GM21390 (cell line): Measurements from ENCODE around the gene WWC2.

ENCODE experiments used
- ATAC-seq: cut with Tn5 transposase; IDR thresholded peaks from one replicate; pipeline ENCODE4 v1.9.1; 2021; ENCODE audit not compliant: unreplicated experiment

The WWC2 gene

DNA sequence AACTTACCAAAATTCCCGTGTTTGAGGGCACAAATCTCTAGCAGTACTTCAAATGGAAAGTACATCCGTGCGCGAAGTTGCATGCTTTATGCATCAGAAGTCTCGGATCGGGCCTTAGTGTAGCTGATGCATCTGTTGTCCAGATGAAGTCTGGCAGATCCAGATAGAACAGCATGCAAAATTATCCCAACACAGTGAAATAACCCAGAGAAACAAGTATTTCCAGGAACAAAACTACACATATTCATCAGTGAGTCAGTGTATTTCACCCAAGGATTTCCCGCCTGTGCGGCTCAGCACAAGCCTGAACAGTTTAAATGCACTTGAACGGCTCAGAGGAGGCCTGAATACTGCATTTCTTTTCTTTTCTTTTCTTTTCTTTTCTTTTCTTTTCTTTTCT lies 250.6 kb downstream of the WWC2 start:
- no peak for ATAC-seq

DNA sequence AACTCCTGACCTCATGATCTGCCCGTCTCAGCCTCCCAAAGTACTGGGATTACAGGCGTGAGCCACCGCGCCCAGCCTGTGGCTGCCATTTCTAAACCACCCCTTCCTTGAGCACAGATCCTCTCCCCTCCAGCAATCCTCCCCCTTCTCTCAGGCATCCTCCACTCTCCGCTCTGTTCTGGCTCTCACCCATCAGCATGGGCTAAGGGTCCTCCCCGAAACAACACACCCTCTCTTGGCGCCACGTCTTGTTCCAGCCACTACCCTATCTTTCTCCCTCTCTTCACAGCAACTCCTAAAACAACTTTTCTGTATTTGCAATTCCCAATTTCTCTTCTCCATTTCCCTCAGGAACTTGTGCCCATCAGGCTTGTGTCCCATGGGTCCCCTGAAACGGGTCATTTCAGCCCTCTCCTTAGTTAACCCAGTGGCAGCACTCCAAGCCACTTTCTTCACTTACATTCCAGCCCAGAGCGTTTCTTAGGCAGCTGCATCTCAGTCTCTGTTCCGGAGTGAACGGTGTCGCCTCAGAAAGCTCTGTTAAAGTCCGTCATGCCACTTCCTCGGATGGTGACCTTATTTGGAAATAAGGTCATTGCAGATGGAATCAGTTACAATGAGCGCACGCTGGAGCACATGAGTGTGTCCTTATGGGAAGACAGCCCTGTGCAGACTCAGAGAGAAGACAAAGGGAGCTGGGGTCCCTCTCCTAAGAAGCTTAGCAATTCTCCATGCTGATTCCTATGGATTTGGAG lies 251.4 kb downstream of the WWC2 start:
- no peak for ATAC-seq

DNA sequence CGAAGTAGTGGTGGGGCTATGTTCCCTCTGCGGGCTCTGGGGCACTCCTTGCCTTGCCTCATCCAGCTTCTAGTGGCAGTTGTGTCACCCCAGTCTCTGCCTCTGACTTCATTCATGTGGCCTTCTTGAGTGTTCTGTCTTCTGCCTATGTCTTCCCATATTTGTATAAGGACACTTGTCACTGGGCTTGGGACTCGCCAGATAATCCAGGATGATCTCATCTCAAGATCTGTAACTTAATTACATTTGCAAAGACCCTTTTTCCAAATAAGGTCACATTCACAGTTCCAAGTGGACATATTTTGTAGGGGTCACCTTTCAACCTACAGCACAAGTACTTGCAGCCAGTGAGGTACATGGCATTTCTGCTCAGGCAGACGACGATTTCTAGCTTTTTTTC lies 253.5 kb downstream of the WWC2 start:
- no peak for ATAC-seq

DNA sequence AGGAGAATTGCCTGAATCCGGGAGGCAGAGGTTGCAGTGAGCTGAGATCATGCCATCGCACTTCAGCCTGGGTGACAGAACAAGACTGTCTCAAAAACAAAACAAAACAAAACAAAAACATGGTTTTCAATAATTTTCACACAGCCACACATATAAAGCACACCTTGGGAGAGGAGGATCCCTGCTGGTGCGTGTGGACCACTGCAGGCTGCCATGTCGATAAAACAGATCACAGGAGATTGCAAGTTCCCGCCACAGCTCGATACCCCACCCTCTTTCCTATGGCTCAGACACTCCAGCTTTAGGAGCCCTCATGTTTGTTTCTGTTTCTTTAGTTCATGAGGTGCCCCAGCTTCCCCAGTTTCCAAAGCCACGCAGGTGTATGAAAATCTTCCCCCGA lies 254.5 kb downstream of the WWC2 start:
- ATAC-seq, result no peak

DNA sequence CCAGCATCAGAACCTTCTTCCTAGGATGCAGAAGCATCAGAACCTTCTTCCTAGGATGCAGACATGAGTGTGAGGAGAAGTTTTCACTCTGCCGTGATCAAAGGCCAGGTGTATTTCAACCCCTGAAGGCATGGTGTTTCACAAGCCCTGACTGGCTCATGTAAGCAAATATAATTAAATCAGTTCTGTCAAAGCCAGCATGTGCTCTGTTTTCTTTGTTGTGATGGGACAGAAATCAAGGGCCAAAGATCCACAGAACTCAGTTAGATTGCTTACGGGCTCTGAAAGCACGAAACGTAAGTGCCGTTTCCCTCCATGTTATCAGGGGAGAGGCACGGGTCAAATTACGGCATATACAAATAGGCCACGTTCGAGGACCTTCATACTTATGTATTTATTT lies 255.2 kb downstream of the WWC2 start:
- no peak for ATAC-seq

DNA sequence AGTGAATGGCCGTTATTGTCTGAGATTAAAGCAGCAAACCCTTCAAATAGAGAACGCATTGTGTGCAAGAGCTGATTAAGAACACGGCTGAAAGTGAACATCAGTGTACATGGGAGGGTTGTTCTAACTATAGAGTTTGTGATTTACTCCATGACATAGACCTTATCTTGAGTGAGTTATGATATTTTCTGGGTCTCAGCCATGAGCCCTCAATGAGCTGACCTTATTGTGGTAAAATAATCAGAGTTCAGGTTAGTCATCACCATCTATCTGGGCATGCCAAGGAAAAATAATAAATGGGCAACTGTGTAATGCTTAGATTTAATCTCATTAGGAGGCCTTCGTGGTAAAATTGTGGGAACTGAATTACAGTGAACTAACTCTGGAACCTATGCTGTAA lies 256.3 kb downstream of the WWC2 start:
- no peak for ATAC-seq

DNA sequence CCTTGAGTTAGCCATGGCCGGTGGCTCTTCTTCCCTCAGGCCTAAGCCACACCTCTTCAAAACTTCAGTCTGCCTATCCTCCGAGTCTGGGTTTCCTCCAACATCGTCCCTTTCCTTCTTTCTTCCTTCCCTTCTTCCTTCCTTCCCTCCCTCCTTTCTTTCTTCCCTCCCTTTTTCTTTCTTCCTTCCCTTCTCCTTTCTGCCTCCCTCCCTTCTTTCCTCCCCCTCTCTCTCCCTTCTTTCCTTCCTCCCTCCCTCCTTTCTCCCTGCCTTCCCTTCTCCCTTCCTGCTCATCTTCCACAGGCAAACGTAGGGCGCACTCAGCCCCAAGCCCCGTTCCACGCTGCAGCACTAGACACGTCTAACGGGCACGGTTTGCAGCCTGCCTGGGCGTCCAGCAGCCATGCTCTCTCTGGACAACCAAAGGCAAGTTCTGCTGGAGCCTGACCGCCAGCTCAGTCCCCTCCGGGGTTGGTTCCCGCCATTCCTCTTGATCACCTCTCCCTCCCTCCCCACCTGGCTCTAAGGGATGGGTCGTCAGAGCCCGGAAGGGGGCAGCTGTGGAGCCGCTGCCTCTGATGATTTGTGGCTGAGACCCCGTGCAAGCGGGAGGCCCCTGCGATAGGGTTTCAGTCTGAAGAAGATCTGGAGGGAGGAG lies 257.2 kb downstream of the WWC2 start:
- ATAC-seq, result no peak

DNA sequence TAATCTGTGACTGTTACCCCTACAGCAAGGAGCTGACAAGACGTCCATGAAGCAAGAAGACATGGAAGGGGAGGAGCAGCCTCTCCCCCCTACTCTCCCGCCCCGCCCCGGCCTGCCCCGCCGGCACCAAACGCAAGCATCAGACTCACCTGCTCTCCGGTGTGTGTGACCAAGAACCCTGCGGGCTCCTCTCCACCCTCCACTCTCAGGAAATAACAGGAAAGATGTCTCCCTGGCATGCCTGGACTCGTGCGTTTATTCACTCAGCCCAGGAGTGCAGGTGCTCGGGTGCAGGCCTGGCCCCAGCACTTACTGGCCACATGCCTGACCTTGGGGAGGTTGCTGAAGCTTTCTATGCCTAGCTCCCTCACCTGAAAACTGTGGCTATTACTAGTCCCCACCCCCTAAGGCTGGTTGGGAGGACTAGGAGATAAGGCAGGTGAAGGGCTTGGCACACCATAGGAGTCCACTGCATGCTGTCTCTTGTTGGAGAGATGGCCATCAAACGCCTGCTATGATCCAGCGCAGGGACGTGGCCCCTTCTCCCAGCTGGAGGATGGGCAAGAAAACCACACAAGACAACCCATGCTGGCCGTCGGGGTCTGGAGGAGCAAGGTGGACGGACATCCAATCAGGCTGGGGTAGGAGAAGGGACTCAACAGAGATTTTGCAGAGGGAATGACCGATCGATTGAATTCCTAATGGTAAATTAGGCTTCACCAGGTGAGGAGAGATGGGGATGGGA lies 258.0 kb downstream of the WWC2 start:
- ATAC-seq, result no peak

DNA sequence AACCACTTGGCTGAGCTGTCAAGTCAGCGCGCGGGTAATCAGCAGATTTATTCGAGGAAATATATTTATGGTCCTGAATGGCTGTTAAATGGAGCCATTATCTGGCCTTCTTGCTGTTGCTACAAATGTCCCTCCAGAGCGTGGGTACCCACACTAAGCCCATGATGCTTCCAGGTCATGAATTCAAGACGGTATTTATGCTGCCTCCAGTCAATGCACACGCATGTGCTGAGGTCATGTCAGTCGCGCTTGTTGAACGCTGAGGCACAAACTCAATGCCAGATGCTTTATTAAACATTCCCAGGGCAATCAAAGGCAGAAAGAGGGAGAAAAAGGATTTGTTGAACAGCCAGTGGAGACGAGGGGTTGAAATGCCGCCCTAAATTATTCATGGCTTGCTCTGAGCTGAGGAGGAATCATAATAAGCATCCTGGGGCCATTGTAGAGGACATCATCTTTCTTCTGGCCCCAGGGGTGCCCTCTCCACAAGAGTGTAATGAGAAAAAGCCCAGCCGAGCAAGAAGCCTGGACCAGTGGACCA lies 259.2 kb downstream of the WWC2 start:
- no peak for ATAC-seq

DNA sequence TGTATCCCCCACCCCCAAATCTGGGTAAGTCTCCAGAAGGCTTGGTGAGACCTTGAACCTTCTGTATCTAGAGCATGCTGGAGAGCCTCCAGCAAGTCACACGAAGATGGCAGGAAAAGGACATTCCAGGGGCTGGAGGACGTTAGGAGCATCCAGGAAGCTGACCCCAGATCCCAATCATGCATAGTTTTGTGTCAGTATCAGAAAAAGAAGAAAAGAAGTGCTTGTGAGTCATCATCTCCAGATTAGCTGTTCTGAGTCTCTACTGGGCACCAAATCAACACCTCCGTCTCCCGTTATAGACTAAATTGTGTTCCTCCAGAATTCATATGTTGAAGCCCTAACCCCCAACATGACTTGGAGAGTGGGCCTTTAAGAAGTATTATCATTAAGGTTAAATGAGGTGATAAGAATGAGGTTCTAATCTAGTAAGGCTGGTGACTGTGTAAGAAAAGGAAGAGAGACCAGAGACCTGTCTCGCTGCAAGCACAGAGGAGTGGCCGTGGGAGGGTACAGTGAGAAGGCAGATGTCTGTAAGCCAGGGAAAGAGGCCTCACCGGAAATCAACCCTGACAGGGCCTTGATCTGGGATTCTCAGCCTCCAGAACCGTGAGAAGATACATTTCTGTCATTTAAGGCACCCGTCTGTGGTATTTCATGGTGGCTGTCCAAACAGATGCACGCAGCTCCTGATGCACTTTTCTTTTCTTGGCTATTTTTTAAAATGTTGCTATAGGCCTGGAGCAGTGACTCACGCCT lies 261.3 kb downstream of the WWC2 start:
- no peak for ATAC-seq

DNA sequence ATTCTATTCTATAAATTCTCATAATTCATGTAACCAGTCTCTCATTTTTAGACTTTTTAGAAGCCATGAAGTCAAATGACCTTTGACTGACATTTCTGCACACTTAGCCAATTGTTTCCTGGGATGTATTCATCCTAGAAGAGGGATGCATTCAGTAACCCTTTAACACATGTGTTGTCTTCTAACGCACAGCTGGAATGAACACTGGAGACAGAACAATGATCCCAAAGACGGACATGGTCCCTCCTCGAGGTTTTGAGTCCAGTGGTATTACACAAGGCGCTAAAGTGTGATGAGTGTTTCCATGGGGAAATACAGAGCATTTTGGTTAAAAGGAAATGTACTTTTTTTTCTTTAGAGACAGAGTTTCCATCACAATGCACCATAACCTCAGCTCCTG lies 263.0 kb downstream of the WWC2 start:
- no peak for ATAC-seq

DNA sequence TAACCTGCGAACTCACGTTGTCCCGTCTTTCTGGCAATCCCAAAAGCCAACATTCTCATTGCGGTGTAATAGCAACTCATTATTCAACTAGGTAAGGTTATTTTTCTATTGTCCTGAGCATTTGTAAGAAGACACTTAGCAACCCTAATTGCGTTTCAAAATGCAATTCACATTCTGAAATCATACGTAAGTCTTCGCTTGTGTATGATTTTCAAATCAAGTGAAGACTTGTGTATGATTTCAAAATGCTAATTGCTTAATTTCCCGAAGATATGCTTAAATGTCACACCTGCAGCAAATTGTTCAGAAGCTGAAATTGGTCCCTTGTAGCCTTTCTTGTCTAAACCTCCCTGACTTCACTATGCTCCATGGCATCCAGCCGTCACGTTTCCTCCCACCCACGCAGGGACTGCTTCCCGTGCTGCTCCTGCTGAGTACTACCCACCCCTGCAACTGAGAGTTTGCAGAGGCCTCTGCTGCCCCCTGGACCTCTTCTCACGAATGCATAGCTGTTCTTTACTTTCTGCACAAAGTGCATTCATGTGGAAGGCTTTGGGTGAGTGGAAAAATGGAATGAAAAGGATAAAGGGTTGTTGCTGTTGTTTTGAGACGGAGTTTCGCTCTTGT lies 264.0 kb downstream of the WWC2 start:
- ATAC-seq, result no peak

DNA sequence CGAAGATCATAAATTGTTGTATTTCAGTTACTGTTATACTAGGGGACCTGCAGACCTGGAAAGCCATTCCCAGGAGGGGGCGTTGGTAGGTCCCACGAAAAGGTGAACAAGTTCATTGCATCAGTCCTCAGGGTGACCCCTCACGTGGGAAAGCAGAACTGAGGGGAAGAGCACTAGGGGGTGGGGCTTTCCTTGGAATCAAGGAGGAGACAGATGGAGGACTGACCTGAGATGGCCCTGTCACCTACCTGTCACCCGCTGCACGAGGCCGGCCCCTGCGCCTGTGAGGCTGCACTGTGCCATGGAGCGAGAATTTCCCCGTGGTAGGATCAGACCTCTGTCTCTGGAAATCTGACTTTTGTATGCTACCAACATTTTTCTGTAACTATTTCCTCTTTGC lies 265.0 kb downstream of the WWC2 start:
- ATAC-seq, result no peak

DNA sequence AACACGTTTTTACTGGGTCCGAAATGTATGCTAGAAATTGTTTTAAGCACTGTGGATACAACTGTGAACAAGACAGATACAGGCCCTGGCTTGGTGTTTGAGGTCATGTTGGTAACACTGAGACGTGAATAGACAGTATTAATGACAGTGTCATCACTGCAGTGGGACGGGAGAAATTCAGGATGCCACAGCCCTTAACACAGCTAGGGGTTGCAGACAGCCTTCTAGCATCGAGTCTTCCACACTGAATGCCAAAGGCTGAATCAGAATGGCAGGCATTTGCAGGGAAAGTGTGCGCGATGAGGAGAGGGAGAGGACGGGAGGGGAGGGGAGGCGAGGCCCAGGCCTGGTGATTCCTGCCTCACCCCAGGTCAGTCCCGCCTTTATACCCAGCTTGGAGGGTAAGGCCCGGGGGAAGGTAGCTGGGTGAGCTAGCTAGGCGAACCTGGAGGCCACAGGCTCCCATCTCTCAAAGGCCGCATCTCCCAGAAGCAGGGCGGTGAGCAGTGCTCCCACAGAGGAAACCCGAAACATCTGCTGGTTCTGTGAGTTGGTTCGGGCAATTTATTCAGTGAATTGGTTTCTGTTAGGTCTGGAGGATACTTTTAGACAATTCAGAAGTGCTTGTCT lies 267.3 kb downstream of the WWC2 start:
- ATAC-seq, result no peak

DNA sequence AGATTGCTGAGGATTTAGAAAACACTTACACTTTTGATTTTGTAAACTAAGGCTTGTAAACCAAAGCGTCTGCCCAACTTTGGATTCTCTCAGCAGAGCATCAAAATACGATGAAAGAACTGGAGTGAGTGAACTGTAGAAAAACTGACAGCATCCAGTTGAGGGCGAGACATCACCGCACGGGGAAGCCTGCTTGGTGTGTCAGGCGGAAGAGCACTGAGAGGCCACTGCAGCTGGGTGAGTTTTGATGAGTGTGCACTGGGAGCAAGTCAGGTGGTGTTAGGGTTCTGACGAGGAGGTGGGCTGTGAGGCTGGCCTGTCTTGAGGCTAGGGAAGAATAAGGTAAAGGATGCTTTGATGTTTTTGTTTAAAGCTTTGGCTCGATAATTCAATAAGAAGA lies 270.0 kb downstream of the WWC2 start:
- ATAC-seq, result no peak
